ENCODE results near the gene COG3. TPM values are rescaled to one million over a fixed set of nuclear protein-coding genes. Genes with fewer than 3 reads are reported as not detected.

The COG3 gene
- total and polyA plus RNA-seq, 10 of the 15 experiments (the other 5 are each of a cell fraction or from before 2014, with no cell fraction given), result 6.1 to 35.1 (median 22.6) TPM

GRCh38 chr13:45506811-45507210, 42.1 kb downstream of the COG3 start:
- H2AFZ ChIP-seq (ENCODE audit: control insufficient read depth, low read depth, low read length), result no peak overlapping the region
- in situ Hi-C loops (cut with MboI), result no loop called here
- intact Hi-C loops (cut with micrococcal nuclease; ENCODE audit: unreplicated experiment), result no loop called here
- H4K20me1 ChIP-seq (ENCODE audit: control insufficient read depth, insufficient read depth), result no peaks in the 10 kb centered on the region
- no peaks in the 10 kb centered on the region for H3K9me3 ChIP-seq (replicated peaks; ENCODE audit: control insufficient read depth, insufficient read depth, low read length)
- no peak for FAIRE-seq
- H3K4me2 ChIP-seq (ENCODE audit: control insufficient read depth, insufficient read depth), result no peak overlapping the region
- ChIA-PET SMC1A (ENCODE audit: uncharacterized antibody, unreplicated experiment) (no interaction called here), RAD21 (ENCODE audit: unreplicated experiment) (interaction anchor here (1.1 kb wide), 1 partner anchor 211 kb away, joined by 3 read pairs; no protein-coding TSS in a partner anchor), CTCF (interaction anchor here (0.9 to 1.7 kb wide), 3 partner anchors 12 to 136 kb away, joined by 3 to 4 read pairs (median 4); no protein-coding TSS in a partner anchor), POLR2A (no interaction called here)
- H3K9ac ChIP-seq (ENCODE audit: control insufficient read depth, insufficient read depth, low read length), result no peak overlapping the region
- ATAC-seq, result no peak
- 100% methylated on average over 6 of the region's 6 CpGs for WGBS (ENCODE audit: insufficient coverage, insufficient replicate concordance, low lambda C conversion rate, missing lambda C conversion rate)
- DNase-seq (ENCODE audit: low read depth, low spot score), result no peak
- no peaks in the 10 kb centered on the region for H3K79me2 ChIP-seq (ENCODE audit: control insufficient read depth, insufficient read depth, low read length)
- no peak overlapping the region for H3K27ac ChIP-seq (ENCODE audit: control insufficient read depth, insufficient read depth)
- peaks cover 11 to 43% of the 10 kb centered on the region in 2 experiments for H3K36me3 ChIP-seq (ENCODE audit: control insufficient read depth in 2 of 2, insufficient read depth in 2 of 2, low read length in 1 of 2)
- H3K27me3 ChIP-seq (replicated peaks in 1 of 2; ENCODE audit: control insufficient read depth in 2 of 2, insufficient read depth in 2 of 2, low read length in 1 of 2), result no peaks in the 10 kb centered on the region
- no peak overlapping the region for H3K4me3 ChIP-seq
- no peaks in the 10 kb centered on the region for H3K4me1 ChIP-seq (ENCODE audit: control insufficient read depth, insufficient read depth, low read length)
- BruUV-seq (replicated peaks), result no TSS peak
- TF ChIP-seq KAT2A (conservative IDR thresholded peaks at IDR 0.05; ENCODE audit: control insufficient read depth, low read depth, low read length) (no peak), ZNF217 (IDR thresholded peaks at IDR 0.05) (no peak), BCLAF1 (IDR thresholded peaks at IDR 0.05) (no peak), ASH2L (IDR thresholded peaks at IDR 0.05; ENCODE audit: borderline replicate concordance, low read depth) (no peak), RFX5 (IDR thresholded peaks at IDR 0.05; ENCODE audit: low read depth, low read length) (no peak), HSF1 (IDR thresholded peaks at IDR 0.05; ENCODE audit: low read depth, low read length) (no peak), TAF1 (IDR thresholded peaks at IDR 0.05; ENCODE audit: borderline replicate concordance, low read depth, low read length) (no peak), NBN (IDR thresholded peaks at IDR 0.05) (no peak), E2F8 (IDR thresholded peaks at IDR 0.05; ENCODE audit: low read depth, partially characterized antibody) (no peak), NR2F1 (conservative IDR thresholded peaks at IDR 0.05) (no peak), CBX5 (IDR thresholded peaks at IDR 0.05; ENCODE audit: low read depth) (no peak), BCL11A (IDR thresholded peaks at IDR 0.05; ENCODE audit: low read depth, low read length) (no peak), POU2F2 (IDR thresholded peaks at IDR 0.05; ENCODE audit: borderline replicate concordance, low read depth, low read length) (no peak), ATF2 (IDR thresholded peaks at IDR 0.05; ENCODE audit: low read length) (no peak)
